Stimulated activated CD4-positive, alpha-beta T cell treated with anti-CD3 and anti-CD28 coated beads, Interleukin-4, amount 100 ng/mL, for 4 hours (primary cell): Measurements from ENCODE around the gene TRABD2B.

Source experiments
- DNase-seq, 2 experiments: peaks; one replicate each; pipeline ENCODE4 v3.0.0-alpha.2; 2020

The TRABD2B gene

DNA sequence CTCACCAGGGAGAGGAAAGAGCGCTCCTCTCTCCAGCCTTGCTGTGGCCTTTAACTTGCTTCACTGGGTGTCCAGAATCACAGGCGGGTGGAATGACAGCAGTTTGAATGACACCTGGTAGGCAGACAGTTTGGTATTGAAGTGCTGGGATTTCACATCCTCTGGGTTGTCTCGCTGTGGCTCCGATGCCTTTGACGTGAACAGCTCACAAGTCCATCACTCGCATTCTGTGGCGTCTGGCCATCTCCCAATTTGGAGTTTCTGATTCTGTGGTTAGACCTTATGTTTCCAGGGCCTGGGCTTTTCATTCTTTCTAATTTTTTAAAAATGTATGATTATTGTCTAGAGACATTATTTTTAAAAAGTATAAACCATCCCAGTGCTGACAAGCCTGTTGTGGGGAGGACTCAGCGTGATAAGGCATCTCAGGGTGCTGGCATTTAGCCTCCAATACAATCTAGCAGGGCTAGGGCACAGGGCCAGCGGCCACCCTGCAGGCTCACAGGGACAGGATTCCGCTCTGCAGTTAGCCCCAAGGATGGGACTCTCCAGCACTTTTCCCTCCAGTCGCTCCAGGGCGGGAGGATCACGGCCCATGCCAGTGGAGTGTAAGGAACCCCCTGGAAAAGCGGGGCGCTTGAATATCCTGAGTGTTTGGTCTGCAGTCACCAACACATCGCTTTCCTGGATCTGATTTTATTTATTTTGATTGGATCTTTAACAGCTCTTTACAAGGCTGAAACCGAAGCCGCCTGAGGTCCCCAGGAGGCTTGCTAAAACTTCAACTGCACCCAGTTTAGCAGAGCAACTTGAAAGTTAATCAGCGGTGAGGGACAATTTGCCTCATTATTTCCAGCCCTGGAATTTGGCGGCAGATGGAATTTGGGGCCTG is 178.3 kb downstream of the TRABD2B start:
- DNase-seq = no peak

GRCh38 chr1:47817861-47818260 is 179.3 kb downstream of the TRABD2B start:
- DNase-seq = no peak

- no peak for DNase-seq
Measured at GRCh38 chr1:47816325-47817071, 180.7 kb downstream of the TRABD2B start.

DNA sequence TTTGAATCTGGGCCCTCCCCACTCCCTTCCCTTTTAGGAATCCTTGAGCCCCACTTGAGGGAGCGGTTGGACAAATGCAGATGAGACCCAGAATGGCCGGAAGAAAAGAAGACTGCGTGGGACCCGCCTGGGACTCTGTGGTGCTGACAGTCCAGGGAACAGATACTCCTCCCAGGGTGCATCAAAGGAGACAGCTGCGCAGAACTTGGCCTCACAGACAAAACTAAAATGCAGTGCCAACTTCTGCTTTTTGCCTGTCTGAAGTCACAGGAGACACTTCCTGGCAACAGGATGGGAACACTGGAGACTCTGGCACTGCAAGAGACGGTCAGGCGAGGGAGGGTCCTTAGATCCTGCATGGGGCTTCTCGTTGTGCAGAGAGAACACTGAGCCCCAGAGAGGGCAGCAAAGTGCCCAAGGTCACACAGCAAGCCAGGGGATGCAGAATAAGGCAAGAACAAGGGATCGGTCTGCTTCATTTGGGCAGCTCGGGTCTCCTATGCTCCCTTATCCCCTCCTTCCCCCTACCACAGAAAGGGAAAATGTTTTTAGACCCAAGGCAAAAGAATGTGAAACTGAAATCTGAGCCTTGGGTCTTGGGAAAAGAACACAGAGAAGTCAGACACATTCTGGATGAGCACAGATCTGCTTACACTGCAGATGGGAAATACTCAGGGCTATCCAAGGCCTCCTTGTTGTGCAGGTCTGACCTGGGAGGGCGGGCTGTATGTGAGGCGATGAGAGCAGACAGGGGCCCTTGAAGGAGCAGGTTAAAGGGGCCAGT is 182.4 kb downstream of the TRABD2B start:
- no peak for DNase-seq

DNA sequence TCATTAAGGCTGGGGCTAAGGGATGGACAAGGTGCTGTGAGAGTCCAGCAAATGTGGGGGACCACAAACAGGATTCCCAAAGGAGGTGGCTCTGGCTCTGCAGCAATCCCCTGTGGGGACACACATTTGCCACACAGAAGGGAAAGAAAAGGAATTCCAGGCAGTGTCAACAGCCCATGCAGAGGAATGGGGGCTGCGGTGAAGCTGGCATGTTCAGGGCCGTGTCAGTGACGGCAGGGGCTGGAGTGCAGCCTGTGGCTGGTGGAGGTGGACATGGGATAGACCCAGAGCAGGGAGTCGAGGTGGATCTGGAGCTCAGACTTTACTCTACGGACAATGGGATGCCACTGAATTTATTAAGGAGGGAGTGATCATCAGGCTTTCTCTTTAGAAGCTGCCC is 183.2 kb downstream of the TRABD2B start:
- DNase-seq = no peak

DNA sequence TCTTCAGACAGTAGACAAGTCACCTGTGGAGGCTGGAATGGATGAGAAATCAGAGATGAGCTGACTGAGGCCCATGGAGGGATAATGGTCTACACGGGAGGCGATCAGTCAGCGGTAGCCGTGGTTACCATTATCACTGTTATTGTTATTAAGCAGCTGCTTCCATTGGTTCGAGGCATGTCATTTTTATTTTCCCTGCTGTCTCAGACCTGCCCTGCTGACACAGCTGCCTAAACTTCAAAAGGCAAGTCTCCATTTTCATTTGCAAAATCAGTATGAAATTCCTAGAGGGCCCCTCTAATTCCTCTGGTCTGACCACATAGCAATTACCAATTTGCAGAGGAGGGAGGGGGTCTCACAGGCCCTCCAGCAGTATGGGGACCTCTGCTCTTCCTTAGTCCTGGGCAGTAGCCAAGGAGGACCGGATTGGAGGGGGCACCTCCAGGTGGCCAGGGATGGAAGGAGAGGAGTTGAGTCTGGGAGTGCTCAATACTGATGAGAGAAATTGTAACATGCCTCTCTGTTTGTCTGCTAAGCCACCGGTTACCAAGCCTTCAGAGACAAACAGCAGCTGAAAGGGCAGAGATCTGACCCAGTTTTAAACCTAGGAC is 184.2 kb downstream of the TRABD2B start:
- DNase-seq = no peak

DNA sequence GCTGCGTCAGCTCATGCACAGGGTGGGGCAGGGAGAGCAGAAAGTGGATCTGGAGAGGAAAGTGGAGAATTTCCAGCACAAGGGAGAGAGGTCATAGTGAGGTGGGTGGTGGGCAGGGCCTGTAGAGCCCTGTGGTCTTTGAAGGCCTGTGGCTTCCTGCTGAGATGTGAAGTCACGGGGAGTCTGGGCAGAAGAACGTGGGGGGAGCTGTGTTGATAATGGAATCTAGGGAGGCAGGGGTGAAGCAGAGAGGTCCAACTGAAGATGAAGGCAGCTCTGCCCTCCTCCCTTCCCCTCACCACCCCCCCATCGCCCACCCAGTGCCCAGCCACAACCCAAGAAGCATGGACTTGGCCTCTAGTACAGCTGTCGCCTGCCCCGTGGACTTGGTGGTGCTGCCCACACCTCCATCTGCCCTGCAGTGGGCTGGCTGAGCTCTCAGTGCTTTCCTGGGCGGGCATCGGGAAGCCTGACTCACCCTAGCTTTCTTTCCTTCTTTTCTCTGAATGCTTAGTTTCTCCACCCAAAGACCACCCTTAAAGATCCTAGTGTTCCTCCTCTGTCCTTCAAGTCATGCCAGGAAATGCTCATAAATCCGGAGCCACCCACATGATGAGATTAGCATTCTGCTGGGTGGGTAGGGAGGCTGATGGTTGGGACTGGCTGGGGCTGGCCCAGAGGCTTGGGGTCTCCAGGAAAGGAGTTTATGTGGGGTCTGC is 186.1 kb downstream of the TRABD2B start:
- DNase-seq = no peak

GRCh38 chr1:47809301-47810084 is 187.7 kb downstream of the TRABD2B start:
- no peak for DNase-seq

DNA sequence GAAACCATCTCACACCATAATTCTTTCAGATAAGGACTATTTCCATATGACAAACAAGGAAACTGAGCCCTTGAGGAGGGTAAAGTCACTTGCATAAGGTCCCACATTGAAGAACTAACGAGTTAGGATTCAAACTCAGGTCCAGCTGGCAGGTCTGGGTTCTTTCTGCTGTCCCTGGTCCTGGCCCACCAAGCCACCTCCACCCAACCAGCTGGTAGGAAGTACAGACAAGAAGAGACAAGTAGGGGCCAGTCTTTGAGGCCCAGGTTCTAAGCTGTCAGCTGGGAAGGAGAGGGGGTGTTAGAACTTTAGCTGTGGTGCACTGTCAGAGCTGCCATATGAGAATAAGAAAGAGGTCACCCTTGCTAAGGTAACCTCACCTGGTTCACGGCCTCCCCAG is 188.6 kb downstream of the TRABD2B start:
- DNase-seq = no peak

DNA sequence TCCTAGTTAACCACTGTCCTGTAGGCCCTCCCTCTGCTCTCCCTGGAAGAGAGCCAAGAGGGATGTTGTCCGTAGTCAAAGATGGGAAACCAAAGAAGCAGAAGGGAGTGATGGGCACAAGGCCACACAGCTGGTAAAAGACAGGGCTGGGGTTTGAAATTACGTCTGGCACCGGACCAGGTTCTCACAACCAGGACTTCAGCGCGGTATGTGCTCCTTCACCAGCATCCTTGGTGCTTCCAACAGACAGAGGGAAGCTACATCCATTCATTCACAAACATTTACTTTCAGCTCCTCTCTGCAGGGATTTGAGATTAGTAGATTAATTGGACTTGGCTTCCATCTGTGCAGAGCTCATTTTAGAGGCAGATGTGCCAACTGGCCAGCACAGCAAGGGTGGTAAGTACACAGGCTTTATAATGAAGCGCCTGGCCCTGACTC is 191.2 kb downstream of the TRABD2B start:
- no peak for DNase-seq

GRCh38 chr1:47805018-47805417 is 192.2 kb downstream of the TRABD2B start:
- no peak for DNase-seq

- no peak for DNase-seq
Measured at GRCh38 chr1:47803815-47804501, 193.2 kb downstream of the TRABD2B start.

GRCh38 chr1:47797575-47797974 is 199.6 kb downstream of the TRABD2B start:
- no peak for DNase-seq

DNA sequence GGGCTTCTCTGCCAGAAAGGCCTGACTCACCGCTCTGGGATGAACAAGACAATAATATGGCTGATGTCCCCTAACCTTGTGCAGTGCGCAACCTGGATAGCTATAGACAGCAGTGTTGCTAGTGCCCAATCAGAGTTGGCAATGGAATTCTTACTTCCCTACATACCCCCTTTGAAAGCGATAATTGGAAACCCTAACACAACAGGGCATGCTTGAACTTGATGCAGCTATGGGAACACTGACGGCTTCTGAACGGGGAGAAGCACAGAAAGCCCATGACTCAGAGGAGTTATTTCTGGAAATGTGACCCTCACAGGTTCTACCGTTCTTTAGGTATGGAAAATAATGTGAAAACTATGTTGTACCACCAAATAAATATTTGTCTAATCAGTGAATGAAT is 200.6 kb downstream of the TRABD2B start:
- no peak for DNase-seq

GRCh38 chr1:47795102-47795501 is 202.1 kb downstream of the TRABD2B start:
- no peak for DNase-seq

GRCh38 chr1:47794530-47794929 is 202.7 kb downstream of the TRABD2B start:
- no peak for DNase-seq

DNA sequence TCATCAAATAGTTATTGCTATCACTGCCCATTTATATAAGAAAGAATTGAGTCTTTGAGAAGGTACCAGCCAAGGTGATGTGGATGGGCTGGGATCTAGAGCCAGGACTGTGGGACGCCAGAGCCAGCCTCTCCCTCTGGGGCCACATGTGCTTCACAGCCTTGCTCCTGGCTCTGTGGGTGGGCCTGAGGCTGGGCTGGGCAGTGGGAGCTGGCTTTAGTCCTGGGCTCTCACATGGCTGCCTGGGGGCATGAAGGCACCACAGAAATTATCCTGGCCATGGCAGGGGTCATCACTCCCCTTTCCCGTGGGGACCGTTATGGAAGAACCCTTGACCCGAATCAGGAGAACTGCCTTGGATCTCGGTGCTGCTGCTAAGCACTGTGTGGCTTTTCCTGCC is 203.1 kb downstream of the TRABD2B start:
- no peak for DNase-seq

GRCh38 chr1:47793563-47793962 is 203.6 kb downstream of the TRABD2B start:
- DNase-seq = no peak

DNA sequence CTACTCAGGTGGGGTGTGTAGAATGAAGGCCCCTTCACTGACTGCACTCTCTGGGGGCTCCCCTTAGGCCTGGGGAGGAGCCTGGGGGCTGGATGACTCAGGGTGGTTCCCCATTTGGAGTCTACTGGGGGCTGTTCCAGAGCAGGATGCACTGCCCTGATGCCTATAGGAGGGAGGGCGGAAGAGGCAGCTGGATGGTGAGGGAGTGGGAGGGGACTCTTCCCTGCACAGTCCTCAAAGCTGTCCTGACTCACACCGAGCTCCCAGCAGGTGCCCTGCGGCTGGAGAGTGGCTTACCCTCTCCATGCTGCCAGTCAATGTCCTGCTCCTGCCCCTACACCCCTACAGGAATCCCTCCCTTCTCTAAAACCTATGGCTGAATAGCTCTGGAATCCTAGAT is 204.4 kb downstream of the TRABD2B start:
- DNase-seq = no peak

DNA sequence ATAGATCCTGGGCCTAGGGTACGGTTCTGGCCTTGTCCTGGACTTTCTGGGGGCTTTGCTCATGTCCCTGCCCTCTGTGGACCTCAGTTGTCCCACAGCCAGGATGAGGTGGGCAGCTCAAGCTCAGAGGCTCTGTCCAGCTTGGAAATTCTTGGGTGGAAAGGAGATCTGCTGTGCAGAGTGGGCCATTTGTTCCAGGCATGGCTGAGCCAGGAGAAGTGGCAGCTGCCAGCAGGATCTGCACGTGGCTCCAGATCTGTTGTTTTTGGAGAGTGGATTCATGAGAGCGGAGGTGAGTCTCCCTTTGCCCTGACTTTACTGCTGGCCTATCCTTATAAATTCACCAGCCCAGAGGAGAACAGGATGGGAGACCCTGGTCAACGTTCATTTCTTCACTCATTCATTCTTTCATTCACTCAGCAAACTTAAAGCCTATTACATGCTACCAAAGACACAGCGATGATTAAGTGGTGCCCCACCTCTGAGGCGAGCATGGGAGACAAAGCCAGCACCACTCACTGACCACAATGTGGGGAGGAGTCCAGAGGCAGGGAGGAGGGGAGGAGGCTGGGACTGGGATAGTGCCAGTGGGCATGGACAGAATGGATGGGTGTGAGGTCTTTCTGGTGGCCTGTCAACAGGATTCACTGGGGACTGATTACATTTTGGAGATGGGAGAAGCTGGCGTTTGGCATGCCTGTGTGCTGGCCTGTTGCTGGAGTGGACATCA is 205.1 kb downstream of the TRABD2B start:
- DNase-seq = no peak
